ENCODE measurements around the gene CLECL1.
"Not testable (repeated sequence)": the region's sequence is repeated elsewhere in the genome, so short reads cannot be mapped to it uniquely, and the experiment has no call there.

Gene CLECL1

DNA sequence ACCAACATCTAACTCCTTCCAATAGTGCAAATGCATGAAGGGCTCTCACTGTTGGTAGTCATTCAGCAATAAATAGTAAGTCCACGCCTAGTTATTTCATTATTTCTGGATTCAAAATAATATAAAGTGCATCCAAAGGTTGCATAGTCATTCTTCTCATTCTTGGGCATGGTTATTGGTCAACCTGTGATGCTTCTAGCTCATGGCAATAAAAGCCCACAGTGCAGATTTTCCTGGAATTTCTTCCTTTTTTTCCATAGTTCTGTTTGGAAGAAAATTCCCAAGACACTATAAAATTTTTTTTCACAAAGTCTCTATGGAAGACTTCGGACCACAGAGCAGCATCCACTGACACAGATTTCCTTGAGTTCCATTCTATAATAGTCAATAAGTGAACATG lies 20.2 kb upstream of the CLECL1 start:
- DNase-seq (ENCODE audit: low read depth, low spot score): no peak
- no peak overlapping the region for H3K4me3 ChIP-seq (ENCODE audit: low read length)

DNA sequence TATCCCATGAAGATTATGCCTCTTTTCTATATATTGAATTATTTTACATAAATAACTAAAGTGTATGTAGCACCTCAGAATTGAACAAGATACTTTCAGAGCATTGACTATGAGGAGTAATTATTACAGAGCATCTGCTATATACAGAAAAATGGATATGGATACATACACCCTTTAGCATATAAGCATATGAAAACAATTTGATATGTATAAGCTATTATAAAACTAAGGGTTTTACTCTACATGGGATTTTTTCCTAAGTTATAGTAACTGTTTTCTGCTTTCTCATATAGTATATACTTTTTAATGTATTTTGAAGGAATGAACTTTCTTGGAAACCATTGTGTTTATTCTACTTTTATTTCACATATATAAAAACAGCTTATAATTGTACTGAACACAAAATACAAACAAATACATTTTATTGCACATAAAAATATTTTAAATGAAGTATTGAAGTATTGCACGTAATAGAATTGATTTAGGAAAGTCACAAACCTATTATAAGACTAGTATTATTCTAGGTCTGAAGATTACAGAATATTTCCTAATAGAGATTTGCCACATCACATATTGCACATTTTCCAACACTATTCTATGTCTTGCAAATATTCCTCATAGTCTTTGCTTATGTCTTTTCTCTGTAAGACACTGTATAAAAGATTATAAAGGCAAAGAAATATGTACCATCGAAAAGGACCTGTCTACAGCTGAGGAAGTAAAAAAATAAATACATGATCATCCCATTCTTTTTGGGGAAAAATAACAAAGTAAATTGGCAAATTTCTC lies 19.4 kb upstream of the CLECL1 start:
- no peak for DNase-seq (ENCODE audit: low read depth, low spot score)

GRCh38 chr12:9751204-9752144 lies 18.6 kb upstream of the CLECL1 start:
- no peak for DNase-seq (ENCODE audit: low read depth, low spot score)
- no peak overlapping the region for H3K4me3 ChIP-seq (ENCODE audit: low read length)

More for the DNA sequence above, 19.4 kb upstream of the CLECL1 start:
- no peak overlapping the region for H3K4me3 ChIP-seq (ENCODE audit: low read length)

DNA sequence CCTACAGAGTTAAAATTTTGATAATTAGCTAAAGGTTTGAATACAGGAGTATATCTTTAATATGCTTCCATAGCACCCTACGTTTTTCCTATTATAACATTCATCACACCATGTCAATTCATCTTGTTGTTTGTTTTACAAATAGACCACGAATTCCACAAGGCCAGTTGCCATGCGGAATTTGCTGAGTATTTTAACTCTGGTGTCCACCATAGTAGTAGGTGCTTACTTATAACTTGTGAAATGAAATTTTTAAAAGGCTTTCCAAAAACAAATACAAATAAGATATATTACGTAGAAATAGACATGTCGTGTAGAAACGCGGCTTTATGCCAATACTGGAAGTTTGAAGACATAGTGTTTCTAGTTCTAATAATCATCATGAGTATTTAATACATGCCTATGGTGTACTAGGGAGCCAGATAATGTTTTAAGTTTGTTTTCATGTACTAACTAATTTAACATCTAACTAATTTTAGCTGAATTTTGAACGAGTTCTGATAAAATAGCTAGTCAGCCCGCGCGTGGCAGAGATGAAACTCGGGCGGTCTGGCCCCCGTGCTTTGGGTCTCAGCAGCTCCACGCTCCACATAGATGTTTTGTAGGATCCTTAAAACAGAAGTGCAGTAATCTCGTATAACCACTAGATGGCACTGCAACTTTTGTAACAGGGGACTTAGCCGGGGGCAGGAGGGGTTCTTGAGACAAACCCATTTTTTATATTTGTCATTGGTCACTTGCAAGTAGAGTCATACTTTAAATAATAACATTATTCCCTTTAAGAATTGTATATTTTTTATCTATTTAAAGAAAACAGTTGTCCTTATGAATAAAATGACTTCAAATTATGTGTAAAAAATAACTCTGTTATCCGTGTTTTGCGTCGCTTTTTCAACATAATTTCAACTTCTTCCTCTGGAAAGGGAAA lies 17.6 kb upstream of the CLECL1 start:
- no peak overlapping the region for H3K4me3 ChIP-seq (ENCODE audit: low read length)
- peak; percentile 72 for DNase-seq (ENCODE audit: low read depth, low spot score)

- DNase-seq (ENCODE audit: low read depth, low spot score): no peak
Measured at GRCh38 chr12:9749640-9750039, 16.7 kb upstream of the CLECL1 start.

GRCh38 chr12:9745199-9745598 lies 12.3 kb upstream of the CLECL1 start:
- H3K4me3 ChIP-seq (ENCODE audit: low read length): no peak overlapping the region
- no peak for DNase-seq (ENCODE audit: low read depth, low spot score)

More at GRCh38 chr12:9749640-9750039, 16.7 kb upstream of the CLECL1 start:
- H3K4me3 ChIP-seq (ENCODE audit: low read length): no peak overlapping the region

- DNase-seq (ENCODE audit: low read depth, low spot score): no peak
- no peak overlapping the region for H3K4me3 ChIP-seq (ENCODE audit: low read length)
Measured at GRCh38 chr12:9742661-9743060, 9.8 kb upstream of the CLECL1 start.

DNA sequence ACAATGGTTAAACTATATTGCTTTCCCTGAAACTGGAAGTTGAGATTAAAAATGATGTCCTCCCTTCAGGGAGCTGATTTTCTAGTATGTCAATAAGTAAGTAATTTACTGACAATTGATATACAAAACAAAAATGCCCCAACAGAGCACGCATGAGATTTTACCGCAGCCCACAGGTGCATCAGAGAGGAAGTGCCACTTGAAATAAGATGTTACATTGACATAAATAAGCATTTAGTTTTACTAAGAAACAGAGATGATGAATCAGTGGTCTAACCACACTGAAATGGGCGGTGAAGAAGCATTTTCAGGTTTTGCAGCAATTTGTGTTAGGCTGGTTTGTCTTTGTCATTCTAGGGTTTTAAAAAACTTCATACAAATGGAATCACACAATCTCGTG lies 8.8 kb upstream of the CLECL1 start:
- peak; percentile 75 for DNase-seq (ENCODE audit: low read depth, low spot score)
- H3K4me3 ChIP-seq (ENCODE audit: low read length): no peak overlapping the region

GRCh38 chr12:9740106-9740750 lies 7.3 kb upstream of the CLECL1 start:
- H3K4me3 ChIP-seq (ENCODE audit: low read length): no peak overlapping the region
- DNase-seq (ENCODE audit: low read depth, low spot score): no peak

DNA sequence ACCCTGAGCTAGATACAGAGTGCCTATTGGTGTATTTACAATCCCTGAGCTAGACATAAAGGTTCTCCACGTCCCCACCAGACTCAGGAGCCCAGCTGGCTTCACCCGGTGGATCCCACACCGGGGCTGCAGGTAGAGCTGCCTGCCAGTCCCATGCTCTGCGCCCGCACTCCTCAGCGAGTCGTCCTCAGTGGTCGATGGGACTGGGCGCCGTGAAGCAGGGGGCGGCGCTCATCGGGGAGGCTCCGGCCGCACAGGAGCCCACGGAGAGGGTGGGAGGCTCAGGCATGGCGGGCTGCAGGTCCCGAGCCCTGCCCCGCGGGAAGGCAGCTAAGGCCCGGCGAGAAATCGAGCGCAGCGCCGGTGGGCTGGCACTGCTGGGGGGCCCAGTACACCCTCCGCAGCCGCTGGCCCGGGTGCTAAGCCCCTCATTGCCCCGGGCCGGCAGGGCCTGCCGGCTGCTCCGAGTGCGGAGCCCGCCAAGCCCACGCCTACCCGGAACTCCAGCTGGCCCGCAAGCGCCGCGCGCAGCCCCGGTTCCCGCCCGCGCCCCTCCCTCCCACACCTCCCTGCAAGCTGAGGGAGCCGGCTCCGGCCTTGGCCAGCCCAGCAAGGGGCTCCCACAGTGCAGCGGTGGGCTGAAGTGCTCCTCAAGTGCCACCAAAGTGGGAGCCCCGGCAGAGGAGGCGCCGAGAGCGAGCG lies 6.7 kb upstream of the CLECL1 start:
- DNase-seq (ENCODE audit: low read depth, low spot score); H3K4me3 ChIP-seq (ENCODE audit: low read length): not testable (repeated sequence)

DNA sequence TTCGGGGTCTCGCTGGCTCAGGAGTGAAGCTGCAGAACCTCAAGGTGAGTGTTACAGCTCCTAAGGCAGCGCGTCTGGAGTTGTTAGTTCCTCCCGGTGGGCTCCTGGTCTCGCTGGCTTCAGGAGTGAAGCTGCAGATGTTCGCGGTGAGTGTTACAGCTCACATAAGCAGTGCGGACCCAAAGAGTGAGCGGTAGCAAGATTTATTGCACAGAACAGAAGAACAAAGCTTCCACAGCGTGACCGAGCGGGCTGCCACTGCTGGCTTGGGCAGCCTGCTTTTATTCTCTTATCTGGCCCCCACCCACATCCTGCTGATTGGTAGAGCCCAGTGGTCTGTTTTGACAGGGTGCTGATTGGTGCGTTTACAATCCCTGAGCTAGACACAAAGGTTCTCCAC lies 6.0 kb upstream of the CLECL1 start:
- not testable (repeated sequence) for H3K4me3 ChIP-seq (ENCODE audit: low read length); DNase-seq (ENCODE audit: low read depth, low spot score)

DNA sequence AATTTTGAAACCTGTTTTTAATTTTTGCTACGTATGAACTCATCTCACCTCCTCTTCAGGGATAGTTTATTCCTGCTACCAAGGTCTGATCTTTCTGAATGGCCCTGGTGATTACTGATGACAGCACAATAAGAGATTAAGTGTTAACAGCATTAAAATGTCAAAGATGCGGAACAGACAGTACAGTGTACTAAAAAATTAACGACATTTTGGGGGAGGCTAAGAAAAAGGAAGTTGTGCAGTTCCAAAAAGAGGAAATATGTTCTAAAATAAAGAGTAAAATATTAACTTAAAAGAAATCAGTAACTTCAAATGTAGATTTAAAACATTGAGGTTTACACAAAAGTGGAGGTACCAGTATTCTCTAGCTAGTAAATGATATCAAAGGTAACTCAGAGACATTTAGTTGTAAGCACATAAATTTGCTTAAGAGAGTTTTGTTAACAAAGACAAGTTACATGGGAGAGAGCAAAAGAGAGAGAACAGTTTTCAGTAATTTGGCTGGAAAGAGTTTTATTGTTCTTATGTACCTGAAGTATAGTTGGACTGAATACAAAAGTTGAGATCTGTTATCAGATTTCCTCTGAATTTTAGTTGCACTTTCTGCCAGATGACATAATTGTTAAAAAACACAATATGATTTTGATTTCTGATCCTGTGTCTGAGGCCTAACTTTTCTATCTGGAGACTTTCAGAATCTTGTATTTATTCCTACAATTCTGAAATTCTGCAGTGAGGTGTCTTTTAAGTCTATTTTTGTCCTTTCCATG lies 4.2 kb upstream of the CLECL1 start:
- H3K4me3 ChIP-seq (ENCODE audit: low read length): no peak overlapping the region
- DNase-seq (ENCODE audit: low read depth, low spot score): no peak

GRCh38 chr12:9735601-9736000 lies 2.7 kb upstream of the CLECL1 start:
- DNase-seq (ENCODE audit: low read depth, low spot score): no peak
- no peak overlapping the region for H3K4me3 ChIP-seq (ENCODE audit: low read length)

- no peak overlapping the region for H3K4me3 ChIP-seq (ENCODE audit: low read length)
- no peak for DNase-seq (ENCODE audit: low read depth, low spot score)
Measured at GRCh38 chr12:9731797-9732196, 1.1 kb downstream of the CLECL1 start.

- H3K4me3 ChIP-seq (ENCODE audit: low read length): no peak overlapping the region
Measured at GRCh38 chr12:9731393-9731792, 1.5 kb downstream of the CLECL1 start.

DNA sequence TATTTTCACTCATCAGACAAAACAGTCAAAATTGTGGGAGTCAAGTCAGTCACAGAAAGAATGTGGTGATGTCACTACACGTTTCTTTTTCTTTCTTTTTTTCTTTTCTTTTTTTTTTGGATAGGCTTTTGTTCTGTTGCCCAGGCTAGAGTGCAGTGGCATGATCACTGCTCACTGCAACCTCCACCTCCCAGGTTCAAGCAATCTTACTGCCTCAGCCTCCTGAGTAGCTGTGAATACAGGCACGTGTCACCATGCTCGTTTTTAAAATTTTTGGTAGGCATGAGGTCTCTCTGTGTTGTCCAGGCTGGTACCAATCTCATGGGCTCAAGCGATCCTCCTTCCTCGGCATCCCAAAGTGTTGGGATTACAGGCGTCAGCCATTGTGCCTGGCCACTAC lies 2.3 kb downstream of the CLECL1 start:
- DNase-seq (ENCODE audit: low read depth, low spot score): no peak
- no peak overlapping the region for H3K4me3 ChIP-seq (ENCODE audit: low read length)

More at GRCh38 chr12:9731393-9731792, 1.5 kb downstream of the CLECL1 start:
- no peak for DNase-seq (ENCODE audit: low read depth, low spot score)

- DNase-seq (ENCODE audit: low read depth, low spot score): no peak
- no peak overlapping the region for H3K4me3 ChIP-seq (ENCODE audit: low read length)
Measured at GRCh38 chr12:9730011-9730410, 2.9 kb downstream of the CLECL1 start.

All from Jurkat, Clone E6-1 (cell line).